D721Med (cell line): ENCODE measurements around the gene CENPP.

Experiments
- DNase-seq: peaks from one replicate; pipeline ENCODE4 v3.0.0; 2011; ENCODE audit warnings: low spot score; ENCODE audit not compliant: insufficient read length
- FAIRE-seq: peaks from 2 replicates; lab custom pipeline; 2011; peaks lifted over from hg19 to GRCh38; lab: Jason Lieb, UNC
- CTCF ChIP-seq: IDR thresholded peaks from 2 replicates; pipeline ENCODE4 v1.5.1; 2012; ENCODE audit warnings: mild to moderate bottlenecking, control low read depth; ENCODE audit not compliant: insufficient read depth; ENCODE audit errors: missing control alignments

Gene CENPP

DNA sequence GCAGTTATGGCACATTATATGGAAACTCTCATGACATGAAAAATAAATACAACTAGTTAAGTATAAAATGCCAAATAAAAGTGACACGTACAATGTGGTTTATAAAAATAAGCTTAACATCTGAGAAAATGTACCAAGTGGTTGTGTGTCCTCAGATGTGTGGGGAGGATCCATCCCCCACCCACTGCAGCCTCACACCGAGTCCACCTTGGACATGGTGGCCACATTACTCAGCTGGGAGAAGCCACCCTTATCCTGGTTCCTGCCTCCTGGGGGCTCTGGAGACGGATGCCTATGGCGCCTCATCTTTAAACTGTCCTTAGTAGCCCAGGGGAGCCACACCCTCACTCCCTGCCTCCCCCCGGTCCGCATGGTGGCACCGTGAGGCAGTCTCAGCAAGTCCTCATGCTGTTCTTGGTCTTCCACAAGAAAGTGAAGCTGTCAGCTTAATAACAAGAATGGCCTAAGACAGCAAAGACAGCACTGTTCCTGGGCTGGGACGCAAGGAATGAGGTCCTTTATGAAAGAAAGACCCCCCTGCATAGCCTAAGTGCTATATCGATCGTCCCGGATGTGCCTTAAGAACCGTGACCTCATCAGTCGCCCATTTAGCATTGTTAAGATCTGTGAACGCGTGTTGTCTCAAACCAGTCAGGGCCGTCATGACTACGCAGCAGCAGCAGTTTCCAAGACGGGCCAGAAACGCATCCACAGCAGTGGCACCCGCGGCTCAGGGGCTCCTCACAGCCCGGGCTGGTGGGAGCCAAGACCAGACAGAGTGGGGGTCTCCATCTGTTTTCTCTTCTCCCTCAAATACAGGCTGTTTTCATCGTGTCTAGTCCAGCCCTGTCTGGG lies 287.7 kb downstream of the CENPP start:
- no peak for FAIRE-seq
- DNase-seq: no peak
- no peak for TF ChIP-seq CTCF

DNA sequence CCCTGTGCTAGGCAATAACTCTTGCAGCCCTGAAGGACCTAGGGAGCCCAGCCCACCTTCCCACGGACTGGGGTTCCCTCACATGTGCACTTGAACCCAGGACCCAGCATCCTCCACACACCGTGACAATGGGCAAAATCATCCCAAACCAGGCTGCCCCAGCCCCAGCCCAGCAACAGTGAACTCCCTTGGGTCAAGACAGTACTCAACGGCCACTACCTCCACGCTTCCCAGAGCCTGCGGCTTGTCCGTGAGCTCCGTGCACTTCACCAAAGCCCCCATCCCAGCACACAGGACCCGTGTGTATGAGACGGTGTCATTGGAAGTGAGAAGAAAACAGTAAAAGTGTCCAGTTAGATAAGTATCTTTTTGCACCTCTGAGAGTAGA lies 288.4 kb downstream of the CENPP start:
- DNase-seq (no peak), FAIRE-seq (no peak)
- no peak for TF ChIP-seq CTCF

DNA sequence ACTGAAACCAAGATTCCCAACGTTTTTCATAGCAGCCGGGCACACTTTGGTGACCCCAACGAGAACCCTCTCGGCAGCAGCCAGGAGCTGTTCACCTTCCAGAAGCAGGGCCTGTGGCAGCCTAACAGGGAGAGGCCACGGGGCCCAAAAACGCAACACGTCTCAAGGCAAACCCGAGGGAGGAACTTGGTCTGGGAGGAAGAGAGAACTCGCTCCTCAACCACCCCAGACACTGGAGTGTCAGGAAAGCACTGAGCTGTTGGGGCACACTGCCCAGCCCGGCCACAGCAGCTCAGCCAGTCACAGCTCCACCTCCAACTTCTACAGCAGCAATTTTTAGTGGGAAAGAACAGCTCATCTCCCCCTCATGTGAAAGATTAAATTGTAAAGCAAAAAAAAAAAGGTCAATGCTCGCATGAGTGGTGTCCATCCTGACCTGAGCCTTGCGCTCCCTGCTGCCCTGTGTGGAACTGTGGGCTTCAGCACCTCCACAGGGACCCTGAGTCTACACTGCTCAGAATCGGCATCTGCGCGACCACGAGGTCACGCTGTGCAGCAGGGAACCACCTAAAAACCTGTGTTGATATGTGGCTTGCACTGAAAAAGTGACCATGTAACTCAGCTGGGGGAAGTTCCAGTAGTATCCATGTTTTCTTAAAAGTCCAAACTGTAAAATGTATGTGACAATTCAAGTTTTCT lies 289.2 kb downstream of the CENPP start:
- no peak for TF ChIP-seq CTCF
- FAIRE-seq: no peak

DNA sequence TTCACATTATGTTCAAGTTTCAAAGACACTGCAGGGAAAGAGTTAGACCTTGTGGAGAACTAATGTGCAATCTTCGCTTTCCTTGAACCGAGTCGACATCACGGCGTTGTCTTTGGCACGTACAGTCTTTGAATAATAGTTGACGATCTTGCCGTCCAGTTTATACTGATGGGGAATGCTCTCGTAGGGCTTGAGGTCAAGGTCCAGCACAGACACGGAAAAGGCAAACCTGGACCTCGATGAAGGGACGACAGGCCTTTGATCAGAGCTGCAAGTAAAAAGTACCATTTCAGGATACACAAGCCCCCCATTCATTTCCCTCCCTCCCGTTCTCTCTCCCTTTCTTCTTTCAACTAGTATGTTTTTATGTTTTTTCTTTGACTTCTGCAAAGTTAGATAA lies 290.0 kb downstream of the CENPP start:
- no peak for FAIRE-seq
- no peak for DNase-seq
- TF ChIP-seq CTCF: no peak

More for the DNA sequence above, 289.2 kb downstream of the CENPP start:
- no peak for DNase-seq

- FAIRE-seq (no peak), DNase-seq (no peak)
- no peak for TF ChIP-seq CTCF
Measured at GRCh38 chr9:92616199-92616641, 290.5 kb downstream of the CENPP start.

DNA sequence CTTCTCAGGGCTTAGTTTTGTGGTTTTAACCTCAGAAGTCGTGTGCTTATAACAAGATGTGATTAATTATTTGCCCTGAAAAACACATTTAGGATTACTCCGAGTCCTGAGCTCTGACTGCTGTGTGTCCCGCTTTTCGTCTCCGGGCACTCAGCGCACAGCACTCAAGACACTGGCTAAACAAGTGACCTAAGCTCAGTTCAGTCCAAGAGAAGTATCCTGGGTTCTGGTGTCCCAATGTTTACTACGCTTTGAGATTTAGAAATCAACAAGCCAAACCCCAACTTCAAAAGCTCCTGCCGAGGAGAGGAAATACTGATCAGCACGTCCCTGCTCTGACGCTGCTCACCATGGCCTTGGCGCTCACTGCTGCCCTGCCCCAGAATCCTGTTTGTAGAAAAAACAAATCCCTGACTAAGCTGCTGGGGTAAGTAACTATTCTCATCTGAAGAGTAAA lies 290.9 kb downstream of the CENPP start:
- FAIRE-seq: no peak
- no peak for TF ChIP-seq CTCF
- DNase-seq: no peak
